ENCODE data around the gene KRT72.

KRT72 gene

GRCh38 chr12:52591521-52591920 is 9.7 kb downstream of the KRT72 start:
- TF ChIP-seq SIN3A (IDR thresholded peaks at IDR 0.05; ENCODE audit: borderline replicate concordance, insufficient read depth, low read length) (no peak), REST (IDR thresholded peaks at IDR 0.05; ENCODE audit: insufficient read depth in 1 of 2, low read depth in 2 of 2, low read length in 2 of 2) (no peak), TAF1 (IDR thresholded peaks at IDR 0.05; ENCODE audit: borderline replicate concordance, insufficient read depth, low read length) (no peak), POLR2AphosphoS5 (IDR thresholded peaks at IDR 0.05; ENCODE audit: low read depth, low read length) (no peak), FOXP2 (optimal IDR thresholded peaks at IDR 0.05; ENCODE audit: borderline replicate concordance, extremely low read depth, extremely low read length, insufficient read depth) (no peak)

- no peak for TF ChIP-seq FOXP2 (optimal IDR thresholded peaks at IDR 0.05; ENCODE audit: borderline replicate concordance, extremely low read depth, extremely low read length, insufficient read depth)
- TF ChIP-seq SIN3A (IDR thresholded peaks at IDR 0.05; ENCODE audit: borderline replicate concordance, insufficient read depth, low read length), result no peak
- TF ChIP-seq POLR2AphosphoS5 (IDR thresholded peaks at IDR 0.05; ENCODE audit: low read depth, low read length), result no peak
- TF ChIP-seq TAF1 (IDR thresholded peaks at IDR 0.05; ENCODE audit: borderline replicate concordance, insufficient read depth, low read length), result no peak
- no peak for TF ChIP-seq REST (IDR thresholded peaks at IDR 0.05; ENCODE audit: insufficient read depth in 1 of 2, low read depth in 2 of 2, low read length in 2 of 2)
These were observed 11.2 kb downstream of the KRT72 start for GRCh38 chr12:52590021-52590420.

DNA sequence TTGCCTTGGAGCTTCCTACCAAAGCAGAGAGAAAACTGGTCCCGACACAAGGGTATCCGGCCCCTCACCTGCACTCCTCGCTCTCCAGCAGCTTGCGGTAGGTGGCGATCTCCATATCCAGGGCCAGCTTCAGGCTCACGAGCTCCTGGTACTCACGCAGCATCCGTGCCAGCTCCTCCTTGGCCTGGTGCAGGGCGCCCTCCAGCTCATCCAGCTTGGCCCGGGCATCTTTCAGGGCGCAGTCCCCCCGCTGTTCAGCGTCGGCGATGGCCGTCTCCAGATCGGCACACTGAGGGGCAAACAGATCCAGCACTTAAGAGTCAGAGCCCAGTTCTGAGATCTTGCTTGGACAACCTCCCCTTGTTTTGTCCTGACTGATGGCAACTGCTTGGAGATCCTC is 13.7 kb downstream of the KRT72 start:
- TF ChIP-seq SIN3A (IDR thresholded peaks at IDR 0.05; ENCODE audit: borderline replicate concordance, insufficient read depth, low read length) (no peak), FOXP2 (optimal IDR thresholded peaks at IDR 0.05; ENCODE audit: borderline replicate concordance, extremely low read depth, extremely low read length, insufficient read depth) (no peak), REST (IDR thresholded peaks at IDR 0.05; ENCODE audit: insufficient read depth in 1 of 2, low read depth in 2 of 2, low read length in 2 of 2) (no peak), POLR2AphosphoS5 (IDR thresholded peaks at IDR 0.05; ENCODE audit: low read depth, low read length) (no peak), TAF1 (IDR thresholded peaks at IDR 0.05; ENCODE audit: borderline replicate concordance, insufficient read depth, low read length) (no peak)

- no peak for TF ChIP-seq REST (IDR thresholded peaks at IDR 0.05; ENCODE audit: insufficient read depth in 1 of 2, low read depth in 2 of 2, low read length in 2 of 2)
- no peak for TF ChIP-seq SIN3A (IDR thresholded peaks at IDR 0.05; ENCODE audit: borderline replicate concordance, insufficient read depth, low read length)
- no peak for TF ChIP-seq TAF1 (IDR thresholded peaks at IDR 0.05; ENCODE audit: borderline replicate concordance, insufficient read depth, low read length)
- no peak for TF ChIP-seq POLR2AphosphoS5 (IDR thresholded peaks at IDR 0.05; ENCODE audit: low read depth, low read length)
- no peak for TF ChIP-seq FOXP2 (optimal IDR thresholded peaks at IDR 0.05; ENCODE audit: borderline replicate concordance, extremely low read depth, extremely low read length, insufficient read depth)
These were observed 15.3 kb downstream of the KRT72 start for GRCh38 chr12:52585946-52586345.

DNA sequence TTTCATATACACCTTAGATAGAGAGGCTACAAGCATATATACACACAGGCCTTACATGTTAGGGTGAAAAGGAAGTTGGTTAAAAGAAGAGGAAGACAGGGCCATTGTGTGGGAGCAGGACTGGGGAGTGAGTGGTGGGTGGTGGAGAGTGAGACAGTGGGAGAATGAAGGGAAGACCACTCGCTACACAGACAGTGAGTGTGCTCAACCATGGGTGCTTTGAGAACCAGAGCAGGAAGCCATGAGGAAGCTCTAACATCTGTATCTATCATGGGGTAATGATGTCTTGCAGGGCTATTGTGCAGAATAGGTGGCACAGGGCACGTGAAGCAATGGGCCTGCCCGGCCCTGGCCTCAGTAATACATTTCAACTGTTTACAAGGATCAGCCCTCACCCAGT is 16.2 kb downstream of the KRT72 start:
- TF ChIP-seq SIN3A (IDR thresholded peaks at IDR 0.05; ENCODE audit: borderline replicate concordance, insufficient read depth, low read length), result no peak
- no peak for TF ChIP-seq REST (IDR thresholded peaks at IDR 0.05; ENCODE audit: insufficient read depth in 1 of 2, low read depth in 2 of 2, low read length in 2 of 2)
- TF ChIP-seq POLR2AphosphoS5 (IDR thresholded peaks at IDR 0.05; ENCODE audit: low read depth, low read length), result no peak
- no peak for TF ChIP-seq TAF1 (IDR thresholded peaks at IDR 0.05; ENCODE audit: borderline replicate concordance, insufficient read depth, low read length)
- TF ChIP-seq FOXP2 (optimal IDR thresholded peaks at IDR 0.05; ENCODE audit: borderline replicate concordance, extremely low read depth, extremely low read length, insufficient read depth), result no peak
